Left hindlimb (tissue), 1 donor: ENCODE results near the gene KLHL29.

Source experiments
- DNase-seq: peaks from one replicate; pipeline ENCODE4 v3.0.0-alpha.2; 2018

Gene KLHL29

DNA sequence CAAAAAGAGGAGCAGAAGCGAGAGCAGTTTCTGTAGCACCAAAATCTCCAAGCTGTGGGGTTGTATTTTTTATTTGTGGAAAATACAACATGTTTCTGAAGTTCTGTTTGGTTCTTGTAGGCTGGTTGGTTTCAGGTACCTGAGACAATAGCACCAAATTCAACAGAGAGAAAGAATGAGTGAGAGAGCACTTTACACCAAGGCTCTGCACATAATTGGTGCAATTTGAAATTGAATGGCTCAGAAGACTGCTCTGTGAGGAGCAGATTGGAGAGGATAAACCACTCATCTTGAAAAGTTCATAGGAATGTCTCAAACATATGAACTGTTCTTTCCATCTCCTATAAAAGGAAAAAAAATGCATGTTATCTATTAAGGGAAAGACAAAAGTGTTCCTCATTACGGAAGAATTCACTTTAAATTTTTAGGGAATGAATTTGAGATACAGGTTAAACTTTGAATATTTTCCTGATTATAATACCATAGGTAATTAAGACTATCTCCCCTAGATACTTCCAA lies 366.8 kb downstream of the KLHL29 start:
- DNase-seq: no peak

DNA sequence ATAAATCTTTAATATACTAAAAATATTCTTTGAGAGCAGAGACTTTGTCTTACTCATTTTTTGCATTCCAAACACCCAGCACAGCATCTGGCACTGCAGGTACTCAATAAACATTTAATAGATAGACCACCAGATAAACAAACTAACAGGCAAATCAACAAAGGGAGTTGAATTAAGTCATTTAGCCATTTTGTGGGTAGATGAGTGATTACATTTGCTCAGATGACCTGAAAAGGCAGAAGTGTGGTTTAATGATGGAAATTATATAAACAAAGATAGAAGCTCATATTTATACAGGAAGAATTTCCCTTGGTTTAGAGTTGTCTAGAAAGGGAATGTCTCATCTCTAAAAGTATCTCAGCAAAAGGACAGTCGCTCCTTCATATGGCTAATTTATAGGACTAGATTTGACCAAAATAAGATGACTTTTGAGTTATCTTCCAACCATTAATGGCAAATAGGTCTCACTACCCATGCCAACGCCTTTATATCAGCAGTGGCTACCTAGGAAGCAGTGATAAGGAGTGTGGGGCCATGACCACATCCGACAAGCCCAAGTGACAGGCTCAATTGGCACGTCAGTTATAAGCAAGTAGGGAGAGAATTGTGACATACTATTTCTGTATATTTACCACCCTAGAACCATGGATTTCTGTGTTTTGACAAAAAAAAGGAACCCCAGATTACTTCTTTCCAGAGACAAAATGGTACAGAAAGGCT lies 368.5 kb downstream of the KLHL29 start:
- no peak for DNase-seq

DNA sequence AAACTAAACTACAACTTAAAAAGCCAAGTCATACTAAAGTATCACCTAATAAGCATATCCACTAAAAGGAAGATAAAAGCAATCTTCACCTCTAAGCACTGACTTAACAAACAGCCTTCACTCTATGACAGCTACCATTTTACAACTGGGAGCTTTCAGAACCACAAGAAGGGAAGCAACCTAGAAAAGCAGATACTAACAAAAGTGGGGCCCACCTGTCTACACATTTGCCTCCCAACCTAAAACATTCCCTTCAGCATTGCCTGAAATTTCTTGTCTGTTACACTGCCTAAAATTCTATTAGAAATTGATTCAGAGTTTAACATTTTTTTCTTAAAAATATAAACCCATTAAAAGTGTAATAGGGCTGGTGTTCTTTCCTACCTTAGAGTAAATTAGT lies 370.0 kb downstream of the KLHL29 start:
- no peak for DNase-seq

DNA sequence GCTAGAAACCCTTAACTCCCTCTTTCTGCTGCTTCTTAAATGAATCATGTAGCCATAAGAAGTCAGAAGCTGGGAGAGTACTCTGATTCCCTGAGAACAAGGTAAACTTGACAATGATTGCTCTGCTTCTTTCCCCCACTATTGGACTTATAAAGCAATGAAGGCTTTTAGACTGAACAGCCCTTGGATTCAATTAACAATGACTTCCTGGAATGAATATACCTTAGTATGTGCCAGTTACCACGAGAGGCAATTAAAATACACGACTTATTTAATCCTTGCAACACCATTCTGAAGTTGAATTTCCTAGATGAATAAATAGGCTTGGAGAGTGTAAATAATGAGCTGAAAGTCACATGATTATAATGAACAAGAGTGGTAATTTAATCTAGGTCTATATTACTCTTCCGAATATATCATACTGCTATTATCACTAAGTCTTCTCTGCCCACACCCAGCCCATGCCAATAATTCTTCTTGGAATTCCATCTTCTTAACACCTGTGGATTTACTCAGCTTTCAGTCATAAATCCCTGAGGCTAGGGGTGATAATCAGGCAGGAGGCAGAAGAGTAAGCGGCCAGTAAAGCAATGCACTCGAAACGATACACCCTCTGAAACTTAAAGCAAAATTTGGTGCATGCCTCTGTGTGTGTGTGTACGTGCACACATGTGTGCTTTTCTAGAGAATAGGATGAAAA lies 371.8 kb downstream of the KLHL29 start:
- no peak for DNase-seq

DNA sequence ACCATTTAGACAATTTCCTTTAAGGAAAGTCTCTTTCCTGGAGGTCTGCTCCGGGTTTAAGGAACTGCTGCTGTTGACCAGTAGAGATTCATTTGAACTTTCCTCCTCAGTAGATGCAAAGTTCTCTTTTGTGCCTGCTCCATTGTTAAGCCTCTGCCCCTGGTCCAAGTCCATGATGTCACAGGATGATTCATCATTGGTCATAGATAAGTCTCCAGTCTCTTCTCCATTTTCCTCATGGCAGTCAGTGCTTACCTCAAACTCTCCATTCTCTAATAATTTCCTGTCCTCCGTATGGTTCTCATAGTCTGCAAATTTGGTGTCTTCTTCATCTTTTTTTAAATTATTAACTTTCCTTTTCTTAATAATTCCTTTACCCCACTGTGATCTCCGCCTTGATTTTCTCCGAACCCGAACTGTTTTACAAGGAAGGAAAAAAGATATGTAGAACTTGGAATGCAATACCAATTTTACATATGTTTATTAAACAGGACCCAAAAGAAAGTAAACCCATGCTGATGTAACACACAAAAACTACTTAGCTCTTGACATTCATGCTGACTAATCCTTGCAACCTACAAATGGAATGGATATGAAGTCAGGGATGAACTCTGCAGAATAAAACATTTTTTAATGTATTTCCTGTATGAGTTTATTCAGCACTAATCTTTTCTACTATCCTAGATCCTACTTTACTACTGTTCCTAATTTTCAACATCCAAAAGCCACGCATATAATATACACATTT lies 372.9 kb downstream of the KLHL29 start:
- DNase-seq: no peak
